ENCODE data around the gene VPS13A.

VPS13A gene

DNA sequence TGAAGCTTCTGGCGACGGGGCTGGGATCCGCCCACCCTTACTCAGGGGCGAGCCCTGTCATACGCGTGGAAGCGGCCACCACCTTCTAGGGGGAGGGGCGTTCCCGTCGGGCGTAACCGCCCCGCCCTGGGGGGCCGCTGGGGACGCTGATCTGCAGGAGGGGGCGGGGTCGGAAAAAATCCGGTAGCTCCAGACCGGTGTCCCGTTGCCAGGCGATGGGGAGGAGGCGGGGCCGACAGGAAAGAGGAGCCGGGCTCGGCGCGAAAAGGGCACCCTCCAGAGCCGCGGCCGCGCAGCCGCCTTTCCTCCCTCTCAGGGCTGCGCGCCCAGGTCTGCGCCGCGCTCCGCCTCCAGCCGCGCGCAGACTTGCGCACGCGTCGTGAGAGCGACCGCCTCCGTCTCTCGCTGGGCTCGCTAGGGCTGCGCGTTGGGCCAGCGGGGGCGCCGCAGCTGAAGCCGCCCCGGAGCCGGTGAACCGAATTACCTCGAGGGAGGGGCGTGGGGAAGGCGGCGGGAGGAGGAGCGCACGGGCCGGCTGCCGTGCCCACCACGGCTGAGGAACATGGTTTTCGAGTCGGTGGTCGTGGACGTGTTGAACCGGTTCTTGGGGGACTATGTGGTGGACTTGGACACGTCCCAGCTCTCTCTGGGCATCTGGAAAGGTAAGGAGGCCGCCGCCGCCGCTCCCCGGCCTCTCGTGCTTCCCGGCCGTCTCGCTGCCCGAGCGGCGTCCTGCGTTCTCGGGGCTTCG is at the start of gene VPS13A:
Gene VPS13A, plus strand, starts transcription at position 392 of the 751 bp plus-strand sequence. Its CDS starts 171 bp downstream, at position 563.
- peak; percentile 95 for DNase-seq

DNA sequence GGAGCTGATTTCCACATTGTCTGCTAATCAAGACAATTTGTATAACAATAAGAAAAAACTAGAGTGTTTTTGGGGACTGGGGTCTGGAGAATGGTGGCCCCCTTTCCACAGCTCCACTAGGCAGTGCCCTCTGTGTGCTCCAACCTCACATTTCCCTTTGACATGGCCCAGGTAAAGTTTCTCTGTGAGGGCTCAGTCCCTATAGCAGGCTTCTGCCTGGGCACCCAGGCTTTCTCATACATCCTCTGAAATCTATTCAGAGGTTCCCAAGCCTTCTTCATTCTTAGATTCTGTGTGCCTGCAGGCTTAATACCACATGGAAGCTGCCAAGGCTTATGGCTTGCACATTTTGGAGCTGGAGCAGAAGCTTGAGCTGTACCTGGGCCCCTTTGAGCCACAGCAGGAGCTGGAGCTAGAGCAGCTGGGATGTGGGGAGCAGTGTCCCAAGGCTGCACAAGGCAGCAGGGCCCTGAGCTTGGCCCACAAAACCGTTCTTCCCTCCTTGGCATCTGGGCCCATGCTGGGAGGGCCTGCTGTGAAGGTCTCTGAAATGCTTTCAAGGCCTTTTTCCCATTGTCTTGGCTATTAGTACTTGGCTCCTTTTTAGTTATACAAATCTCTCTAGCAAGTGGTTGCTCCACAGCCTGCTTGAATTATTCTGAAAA is 49.1 kb upstream of the VPS13A start:
- no peak for DNase-seq

DNA sequence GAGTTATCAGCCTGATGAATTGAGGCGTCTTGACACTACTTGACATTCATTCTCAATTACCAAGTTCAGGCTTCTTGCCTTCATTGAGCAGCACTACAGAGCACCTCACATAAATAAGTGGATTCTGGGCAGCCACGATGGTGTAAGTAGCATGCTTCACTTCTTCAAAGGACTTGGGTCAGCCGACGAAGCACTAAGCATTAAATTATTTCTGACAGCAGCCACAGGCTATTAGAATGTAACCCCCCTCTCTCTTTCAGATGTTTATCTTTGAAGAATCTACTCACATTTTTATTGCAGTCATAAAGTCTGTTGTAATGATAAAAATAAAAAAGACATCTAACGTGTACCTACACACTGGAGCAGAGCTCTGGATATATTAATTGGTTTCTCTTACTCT is 45.9 kb upstream of the VPS13A start:
- DNase-seq: no peak

DNA sequence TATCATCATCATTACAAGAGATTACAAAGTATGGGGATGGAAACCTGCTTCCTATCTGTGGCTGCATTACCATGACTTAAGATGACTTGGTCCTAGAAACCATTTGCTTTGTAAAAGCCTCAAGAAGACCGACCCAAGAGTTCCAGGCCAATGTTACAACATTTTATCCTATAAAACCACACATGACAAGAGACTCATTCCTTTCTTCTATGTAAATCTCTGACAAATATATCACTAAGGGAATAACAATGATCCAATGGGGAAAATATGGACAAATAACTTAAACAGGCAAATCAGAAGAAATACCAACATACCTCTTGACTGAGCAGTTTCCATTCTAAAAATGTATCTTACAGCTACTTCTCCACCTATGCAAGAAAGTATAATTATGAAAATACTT is 44.3 kb upstream of the VPS13A start:
- DNase-seq: no peak

DNA sequence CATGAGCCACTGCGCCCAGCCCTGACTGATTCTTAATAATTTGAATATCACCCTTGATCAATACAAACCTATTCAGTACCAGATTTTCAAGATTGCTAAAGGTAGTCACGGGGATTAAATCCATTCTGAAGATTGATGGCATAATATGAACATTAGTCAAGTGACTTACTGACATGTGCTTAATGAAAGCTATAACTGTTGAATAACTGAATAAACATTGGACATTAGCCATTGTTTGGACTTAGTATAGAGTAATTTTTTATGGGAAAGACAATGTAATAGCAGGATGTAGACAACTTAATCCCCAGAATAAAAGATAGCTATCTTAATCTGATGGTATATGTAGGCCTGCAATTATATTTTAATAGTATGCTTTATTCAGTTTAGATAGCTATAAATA is 35.0 kb upstream of the VPS13A start:
- no peak for DNase-seq

DNA sequence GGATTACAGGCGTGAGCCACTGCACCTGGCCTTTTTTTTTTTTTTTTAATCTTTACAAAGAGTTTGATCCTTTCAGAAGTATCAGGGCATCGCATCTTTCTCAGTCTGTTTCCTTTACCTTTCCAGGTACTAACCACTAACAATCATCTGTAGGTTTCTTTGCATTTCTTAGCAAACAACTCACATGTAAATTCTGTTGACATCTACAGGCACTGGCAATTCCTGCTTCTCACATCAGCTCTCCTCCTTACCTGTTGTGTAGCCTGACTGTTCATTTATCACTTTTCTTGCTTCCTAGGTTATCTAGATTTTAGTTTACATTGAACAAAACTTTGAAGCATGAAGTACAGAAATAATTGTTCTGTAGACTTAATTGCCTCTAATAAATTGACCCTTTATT is 27.5 kb upstream of the VPS13A start:
- DNase-seq: no peak

DNA sequence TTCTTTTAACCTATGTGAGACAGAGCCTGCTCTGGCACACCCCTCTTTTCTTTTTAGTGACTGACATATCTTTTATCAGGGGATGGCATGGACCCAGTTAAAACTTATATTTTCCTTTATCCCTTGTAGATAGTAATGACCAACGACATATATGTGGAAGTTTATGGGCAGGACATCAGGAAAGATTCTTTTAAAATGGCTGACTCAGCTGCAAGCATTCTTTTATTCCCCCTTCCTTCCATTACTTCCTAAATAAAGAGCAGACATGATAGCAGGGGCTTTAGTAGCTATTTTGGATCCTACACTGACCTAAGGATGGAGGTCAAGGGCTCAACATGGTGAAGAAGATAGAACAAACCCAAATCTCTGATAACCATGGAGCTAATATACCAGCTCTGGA is 25.0 kb upstream of the VPS13A start:
- DNase-seq: no peak

DNA sequence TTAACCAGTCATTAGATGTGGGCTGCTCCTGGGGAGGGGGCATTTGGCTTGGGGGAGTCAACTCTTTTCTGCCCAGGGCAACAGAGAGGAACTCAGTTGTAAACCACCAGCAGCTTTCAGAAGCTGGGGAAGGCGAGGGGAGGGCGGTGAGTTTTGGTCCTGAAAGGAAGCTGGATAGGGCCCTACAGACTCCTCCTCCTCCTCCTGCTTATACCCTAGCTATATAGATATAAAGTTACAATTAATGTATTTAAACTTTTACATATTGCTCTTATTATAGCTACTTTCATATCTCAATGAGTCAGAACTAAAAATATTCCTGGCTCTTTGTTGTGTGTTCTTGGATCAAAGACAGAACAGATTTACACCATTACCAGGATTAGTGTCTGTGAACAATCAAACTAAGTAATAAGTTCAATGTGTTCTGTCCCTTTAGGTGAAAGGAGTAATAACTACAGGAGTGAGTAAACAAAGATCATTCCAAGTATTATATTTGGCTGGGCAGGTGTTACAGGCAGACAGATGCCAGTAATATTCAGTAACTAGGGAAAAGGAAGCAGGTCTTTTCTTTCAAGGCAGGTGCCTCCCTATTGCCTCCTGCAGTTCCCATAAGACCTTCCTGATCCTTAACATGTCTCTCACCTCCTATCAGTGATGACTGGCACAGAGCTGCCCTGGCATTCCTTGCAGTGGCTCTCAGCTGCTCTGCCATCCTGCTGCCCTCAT is 20.5 kb upstream of the VPS13A start:
- no peak for DNase-seq

DNA sequence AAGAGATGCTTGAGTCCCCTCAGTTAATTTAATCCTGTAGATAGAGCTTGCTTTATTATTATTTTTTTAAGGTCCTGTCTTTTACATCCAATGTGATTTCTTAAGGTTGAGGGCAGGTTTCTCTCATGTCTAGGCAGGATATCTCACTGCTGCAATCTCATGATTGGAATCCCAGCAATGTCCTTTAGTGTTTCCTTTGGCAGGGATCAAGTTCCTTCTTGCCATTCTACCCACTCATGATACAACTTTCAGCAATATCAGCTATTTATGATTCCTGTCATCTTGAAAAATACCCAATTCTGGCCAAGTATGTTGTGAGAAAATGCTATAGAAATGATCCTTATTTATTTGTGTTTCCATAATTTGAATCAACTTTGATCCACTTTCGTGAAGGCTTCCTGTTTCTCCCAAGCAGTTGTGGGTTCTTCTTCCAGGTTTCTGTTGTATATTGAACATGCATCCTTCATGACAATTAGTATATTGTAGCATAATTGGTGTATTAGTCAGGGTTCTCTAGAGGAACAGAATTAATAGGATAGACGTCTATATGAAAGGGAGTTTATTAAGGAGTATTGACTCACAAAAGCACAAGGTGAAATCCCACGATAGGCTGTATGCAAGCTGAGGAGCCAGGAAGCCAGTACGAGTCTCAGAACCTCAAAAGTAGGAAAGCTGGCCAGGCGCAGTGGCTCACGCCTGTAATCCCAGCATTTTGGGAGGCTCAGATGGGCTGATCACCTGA is 18.4 kb upstream of the VPS13A start:
- no peak for DNase-seq

DNA sequence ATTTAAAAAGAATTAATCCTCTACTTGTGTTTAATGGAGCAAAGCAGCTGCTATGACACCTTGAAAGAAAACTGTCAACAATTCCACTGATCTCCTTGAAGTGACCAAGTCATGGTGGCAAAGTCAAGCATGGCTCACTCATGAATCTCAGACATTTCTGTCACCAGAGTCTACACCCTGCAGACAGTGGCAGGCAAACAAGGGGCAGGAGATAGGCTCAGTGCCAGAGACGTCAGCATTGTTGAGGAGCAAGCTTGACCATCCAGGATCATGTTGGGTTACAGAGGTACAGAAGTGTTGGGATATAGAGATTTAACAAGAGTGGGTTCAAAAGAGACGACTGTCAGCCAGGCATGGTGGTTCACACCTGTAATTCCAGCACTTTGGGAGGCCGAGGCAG is 16.1 kb upstream of the VPS13A start:
- no peak for DNase-seq

DNA sequence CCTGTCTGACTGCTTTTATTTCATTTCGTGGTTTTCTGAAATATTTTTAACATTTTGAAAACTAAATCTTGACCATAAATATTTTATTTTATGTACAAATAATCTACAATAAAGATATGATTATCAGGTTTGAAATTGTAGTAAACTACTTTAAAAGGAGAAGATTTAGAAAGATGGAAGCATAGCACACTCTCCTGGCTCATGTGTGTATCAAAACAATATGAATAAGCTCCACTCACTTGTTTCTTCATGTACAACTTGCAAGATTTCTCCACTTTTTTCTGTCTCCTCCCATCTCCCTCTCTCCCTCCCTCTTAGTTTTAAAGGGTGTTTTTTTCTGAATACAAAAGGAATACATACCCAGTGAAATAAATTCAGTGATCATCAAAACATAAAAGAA is 15.4 kb upstream of the VPS13A start:
- DNase-seq: no peak

DNA sequence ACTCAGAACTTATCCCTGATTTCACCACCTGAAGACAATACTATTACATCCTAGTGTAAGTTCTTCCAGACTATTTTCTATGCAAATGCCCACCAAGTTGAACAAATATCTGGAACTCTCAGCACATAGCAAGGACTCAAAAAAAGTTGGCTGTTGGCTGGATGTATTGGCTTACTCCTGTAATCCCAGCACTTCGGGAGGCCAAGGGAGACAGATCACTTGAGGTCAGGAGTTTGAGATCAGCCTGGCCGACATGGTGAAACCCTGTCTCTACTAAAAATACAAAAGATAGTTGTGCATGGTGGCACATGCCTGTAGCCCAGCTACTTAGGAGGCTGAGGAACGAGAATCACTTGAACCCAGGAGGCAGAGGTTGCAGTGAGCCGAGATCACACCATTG is 15.0 kb upstream of the VPS13A start:
- no peak for DNase-seq

DNA sequence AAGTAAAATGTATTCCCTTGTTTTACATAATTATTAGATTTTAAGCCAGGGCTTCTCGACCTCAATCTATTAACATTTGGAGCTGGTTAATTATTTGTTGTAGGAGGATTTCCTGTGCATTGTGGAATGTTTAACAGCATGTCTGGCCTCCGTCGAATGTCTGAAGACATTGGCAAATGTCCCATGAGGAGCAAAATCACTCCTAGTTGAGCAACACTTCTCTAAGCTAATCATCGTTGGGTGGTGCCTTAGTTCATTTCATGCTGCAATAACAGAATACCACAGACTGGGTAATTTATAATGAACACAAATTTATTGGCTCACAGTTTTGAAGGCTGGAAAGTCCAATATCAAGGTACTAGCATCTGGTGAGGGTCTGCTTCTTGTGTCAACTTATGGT is 13.4 kb upstream of the VPS13A start:
- DNase-seq: no peak

DNA sequence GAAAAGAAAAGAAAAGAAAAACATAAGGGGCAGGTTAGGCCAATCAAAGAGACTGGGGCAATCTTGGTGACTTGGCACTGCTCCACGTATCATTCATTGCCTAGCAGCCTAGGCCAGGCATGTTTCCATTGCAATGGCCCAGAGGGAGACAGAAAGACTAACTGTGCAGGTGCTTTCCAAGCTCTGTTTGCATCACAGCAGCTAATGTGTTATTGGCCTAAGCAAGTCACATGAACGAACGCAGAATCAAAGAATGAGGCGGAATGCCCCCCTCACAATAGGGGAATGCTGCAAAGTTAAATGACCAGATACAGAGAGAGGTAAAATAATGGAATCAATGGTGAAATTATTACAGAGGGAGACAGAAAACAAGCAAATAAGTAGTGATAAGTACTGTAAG is 11.1 kb upstream of the VPS13A start:
- DNase-seq: no peak

DNA sequence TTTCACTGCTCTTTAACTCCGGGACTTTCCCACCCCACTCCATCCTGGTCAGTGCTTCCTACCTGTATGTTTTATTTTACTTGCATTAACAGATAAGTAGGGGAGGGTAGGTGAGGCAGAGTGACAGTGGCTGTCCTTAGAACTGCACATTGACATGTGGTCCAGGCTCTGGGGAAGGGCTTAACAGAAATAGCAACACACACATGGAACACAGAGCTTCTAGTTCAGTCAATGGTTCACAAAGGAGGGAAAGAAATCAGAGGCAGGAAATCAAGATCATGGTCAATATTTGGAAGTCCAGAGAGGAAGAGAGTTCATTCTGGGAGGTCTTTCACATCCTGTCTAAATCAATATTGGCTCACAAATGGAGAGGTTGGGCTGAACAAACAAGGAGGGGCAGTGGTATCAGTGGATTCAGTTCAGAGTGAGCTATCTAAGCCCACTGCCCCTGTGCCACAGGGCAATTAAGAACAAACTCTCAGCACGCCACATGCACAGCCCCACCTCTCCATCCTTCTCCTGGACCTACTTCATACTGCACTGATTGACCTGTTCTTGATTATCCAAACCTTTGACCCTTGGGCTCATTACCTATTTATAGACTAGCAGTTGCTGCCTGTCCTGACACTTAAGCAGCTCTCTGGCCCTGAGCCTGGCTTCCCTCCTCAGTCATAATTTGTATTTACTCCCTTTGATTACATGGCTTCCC is 6.2 kb upstream of the VPS13A start:
- no peak for DNase-seq

DNA sequence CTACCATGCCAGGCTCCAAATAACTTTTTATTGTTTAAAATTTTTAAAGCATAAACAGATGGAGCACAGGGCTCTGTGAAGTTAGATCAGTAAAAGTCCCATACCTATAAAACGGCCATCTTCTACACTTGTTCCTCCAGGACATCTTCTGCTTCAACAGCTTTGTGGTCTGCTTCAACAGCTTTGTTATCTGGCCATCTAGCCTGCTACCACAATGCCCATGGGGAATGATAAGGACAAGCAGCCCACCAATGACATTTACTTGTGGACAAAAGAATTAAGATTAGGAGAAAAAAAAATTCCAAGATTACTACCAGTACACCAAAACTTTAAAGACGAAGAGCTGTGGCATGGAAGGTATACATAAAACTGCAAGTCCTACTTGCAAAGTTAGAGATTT is 2.2 kb upstream of the VPS13A start:
- DNase-seq: no peak

DNA sequence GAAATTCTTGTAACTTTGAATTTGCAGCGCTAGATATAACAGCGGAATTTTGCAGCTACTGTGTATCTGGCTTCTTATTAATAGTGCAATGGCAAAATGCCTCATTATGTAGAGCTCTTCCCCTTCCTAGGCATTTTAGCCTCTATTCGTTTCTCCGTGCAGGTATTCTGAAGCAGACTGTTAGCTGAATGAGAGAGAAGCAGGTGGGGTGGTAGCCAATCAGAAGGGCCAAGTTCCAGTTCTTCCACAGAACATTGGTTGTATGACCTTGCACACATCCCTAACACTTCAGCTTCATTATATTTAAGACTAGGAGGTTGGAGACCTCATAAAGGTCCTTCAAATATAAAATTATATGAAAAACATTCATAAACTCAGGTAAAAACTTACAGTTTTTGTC is 1.2 kb upstream of the VPS13A start:
- no peak for DNase-seq

DNA sequence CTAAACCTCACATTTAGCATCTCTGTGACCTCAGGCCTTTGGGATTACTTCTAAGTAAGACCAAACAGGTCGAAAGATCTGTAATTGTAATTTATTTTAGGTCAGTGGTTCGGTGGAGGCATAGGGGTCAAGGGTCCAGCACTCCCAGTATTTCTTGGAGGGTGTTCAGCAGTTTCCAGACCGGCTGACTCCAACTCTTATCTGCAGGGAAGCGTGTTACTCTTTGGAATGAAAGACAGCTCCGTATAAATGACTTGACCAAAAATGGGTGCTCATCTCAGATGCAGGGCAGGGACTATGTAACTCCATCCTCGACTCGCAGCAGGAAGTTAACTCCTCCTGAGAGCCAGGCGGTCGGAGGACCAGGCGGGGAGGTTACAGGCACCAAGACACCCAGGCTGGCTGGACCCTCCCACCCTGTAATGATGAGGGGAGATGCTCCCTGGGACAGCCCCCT is 620 bp upstream of the VPS13A start:
- DNase-seq: no peak

DNA sequence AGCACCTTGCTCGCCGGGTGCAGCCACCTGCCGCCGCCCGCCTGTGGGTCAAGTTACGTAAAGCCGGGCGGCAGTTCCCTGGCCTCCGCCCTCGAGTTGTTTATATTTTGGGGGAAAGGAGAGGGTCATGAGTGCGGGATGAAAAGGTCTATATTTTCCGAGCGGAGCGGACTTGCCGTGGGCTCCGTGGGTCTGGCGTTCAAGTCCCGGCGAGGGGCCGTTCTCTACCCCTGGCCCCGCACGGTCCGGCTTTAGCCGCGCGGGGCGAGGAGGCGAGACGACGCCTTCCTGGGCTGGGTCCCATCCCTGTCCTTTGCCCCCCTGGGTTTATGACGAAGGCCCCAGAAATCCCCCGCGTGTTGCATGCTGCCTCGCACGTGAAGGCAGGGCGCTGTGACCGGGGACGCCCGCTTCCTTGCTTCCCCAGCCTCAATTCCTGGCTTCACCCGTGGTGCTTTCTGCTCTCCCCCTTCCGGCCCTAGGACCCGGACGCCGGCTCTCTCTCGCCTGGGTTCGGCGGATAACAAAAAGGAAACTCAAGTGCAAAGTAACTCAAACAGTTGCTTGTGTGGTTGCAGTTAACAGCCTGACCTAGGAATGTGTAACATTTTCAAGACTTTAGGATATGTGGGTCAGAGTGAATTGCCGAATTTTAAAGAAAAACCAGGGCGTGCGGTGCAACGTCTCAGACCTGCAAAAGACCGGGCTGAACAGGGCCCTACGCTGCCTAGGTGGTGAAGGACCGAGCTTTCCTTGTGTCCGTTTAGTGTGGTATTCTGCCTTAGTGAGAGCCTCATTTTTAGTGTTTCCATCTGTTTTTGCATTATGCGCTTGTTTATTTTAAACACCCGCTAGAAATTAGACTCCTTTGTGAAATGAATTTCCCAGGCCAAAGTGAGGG is 810 bp downstream of the VPS13A start:
- DNase-seq: no peak

DNA sequence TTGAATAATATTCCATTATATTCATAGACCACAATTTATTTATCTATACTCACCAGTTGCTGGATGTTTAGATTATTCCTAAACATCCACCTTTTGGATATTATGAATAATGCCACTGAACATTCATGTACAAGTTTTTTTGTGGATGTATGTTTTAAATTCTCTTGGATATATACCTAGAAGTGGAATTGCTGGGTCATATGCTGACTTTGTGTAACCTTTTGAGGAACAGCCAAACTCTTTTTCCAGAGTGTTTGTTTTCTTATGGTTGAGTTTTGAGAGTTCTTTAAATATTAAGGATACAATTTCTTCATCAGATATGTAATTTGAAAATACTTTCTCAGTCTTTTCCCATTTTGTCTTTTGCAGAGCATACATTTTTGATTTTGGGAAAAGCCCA is 2.7 kb downstream of the VPS13A start:
- DNase-seq: no peak

DNA sequence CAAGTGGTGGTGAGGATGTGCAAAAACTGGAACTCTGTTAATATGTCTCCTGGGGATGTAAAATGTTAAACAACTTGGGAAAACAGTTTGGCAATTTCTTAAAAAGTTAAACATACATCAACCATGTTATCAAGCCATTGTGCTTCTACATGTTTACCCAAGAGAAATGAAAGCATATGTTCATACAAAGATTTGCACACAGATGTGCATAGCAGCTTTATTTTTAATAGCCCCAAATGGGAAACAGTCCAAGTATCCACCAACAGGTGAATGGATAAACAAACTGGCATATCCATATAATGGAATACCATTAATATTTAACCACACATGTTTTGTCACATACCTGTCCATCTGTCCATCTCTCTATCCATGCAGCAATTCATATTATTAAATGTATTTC is 6.2 kb downstream of the VPS13A start:
- no peak for DNase-seq

DNA sequence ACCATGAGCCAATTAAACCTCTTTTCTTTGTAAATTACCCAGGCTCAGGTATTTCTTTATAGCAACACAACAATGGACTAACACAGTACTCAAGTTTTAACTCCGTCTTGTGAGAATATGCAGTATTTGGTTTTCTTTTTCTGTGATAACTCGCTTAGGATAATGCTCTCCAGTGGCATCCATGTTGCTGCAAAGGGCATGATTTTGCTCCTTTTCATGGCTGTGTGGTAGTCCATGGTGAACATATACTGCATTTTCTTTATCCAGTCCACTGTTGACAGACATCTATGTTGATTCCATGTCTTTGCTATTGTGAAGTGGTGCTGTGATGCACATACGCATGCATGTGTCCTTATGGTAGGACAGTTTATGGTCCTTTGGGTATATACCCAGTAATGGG is 10.9 kb downstream of the VPS13A start:
- no peak for DNase-seq

Data from NCI-H2107 (cell line).